Measurements from ENCODE around the gene MS4A6E.

DNA sequence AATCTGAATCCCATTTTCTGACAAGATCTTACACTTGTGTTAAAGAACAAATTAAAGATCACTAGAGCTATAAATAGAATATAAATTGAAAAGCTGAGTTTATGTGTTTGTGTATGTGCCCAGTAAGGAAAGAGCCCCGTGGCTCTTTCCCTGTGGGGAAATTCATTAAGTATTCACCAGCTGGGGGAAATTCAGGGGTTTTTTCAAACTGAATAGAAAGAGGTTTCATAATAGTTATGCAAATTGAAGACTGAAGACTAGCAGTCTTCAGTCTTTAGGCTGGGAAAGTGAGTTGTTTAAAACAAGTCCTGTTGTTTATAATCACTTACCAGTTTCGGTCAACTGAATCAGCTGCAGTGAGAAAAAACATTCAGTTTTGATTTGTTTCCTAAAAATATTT lies 40.0 kb downstream of the MS4A6E start:
- no peak for TF ChIP-seq POLR2A (IDR thresholded peaks at IDR 0.05)
- TF ChIP-seq, protein P1, sequence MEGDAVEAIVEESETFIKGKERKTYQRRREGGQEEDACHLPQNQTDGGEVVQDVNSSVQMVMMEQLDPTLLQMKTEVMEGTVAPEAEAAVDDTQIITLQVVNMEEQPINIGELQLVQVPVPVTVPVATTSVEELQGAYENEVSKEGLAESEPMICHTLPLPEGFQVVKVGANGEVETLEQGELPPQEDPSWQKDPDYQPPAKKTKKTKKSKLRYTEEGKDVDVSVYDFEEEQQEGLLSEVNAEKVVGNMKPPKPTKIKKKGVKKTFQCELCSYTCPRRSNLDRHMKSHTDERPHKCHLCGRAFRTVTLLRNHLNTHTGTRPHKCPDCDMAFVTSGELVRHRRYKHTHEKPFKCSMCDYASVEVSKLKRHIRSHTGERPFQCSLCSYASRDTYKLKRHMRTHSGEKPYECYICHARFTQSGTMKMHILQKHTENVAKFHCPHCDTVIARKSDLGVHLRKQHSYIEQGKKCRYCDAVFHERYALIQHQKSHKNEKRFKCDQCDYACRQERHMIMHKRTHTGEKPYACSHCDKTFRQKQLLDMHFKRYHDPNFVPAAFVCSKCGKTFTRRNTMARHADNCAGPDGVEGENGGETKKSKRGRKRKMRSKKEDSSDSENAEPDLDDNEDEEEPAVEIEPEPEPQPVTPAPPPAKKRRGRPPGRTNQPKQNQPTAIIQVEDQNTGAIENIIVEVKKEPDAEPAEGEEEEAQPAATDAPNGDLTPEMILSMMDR (IDR thresholded peaks at IDR 0.05): no peak
